Activated T-cell treated with anti-CD3 and anti-CD28 coated beads, Interleukin-2, amount 50 U/mL, for 48 hours (primary cell): Measurements from ENCODE around the gene ARHGAP42.
A peak's percentile ranks its signal among the peaks of the same experiment; 100 is the strongest.

ENCODE experiments used
- DNase-seq, 2 experiments: peaks; one replicate each; pipeline ENCODE4 v3.0.0-alpha.2; 2020

Gene ARHGAP42

DNA sequence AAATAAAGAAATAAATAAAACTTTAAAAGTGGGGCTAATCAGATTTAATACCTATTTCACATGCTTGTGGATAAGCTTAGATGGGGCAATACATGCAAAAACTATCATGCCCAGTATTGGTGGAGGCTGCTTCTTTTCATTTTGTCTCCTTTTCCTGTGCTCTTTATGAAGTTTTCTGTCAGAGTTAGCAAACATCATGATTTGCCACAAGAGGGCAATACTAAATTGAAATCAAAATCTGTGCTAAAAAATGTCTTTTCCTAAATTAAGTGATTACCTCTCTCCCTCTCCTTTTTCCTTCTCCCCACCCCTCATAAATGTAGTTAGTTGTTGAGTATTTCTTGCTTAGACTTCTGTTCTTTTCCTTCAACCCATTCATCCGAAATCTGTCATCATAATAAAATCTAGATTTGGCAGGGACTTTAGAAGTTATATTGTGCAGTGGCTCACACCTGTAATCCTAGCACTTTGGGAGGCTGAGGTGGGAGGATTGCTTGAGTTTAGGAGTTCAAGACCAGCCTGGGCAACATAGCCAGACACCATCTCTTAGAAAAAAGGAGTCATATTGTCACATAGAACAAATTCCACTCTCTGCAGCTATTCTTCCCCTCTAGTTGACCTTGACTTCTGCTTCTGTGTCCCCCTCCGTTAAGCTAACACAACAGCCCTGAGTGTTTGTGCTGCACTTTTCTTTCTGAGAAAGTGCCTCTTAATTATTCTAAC lies 4.7 kb upstream of the ARHGAP42 start:
- DNase-seq: no peak

DNA sequence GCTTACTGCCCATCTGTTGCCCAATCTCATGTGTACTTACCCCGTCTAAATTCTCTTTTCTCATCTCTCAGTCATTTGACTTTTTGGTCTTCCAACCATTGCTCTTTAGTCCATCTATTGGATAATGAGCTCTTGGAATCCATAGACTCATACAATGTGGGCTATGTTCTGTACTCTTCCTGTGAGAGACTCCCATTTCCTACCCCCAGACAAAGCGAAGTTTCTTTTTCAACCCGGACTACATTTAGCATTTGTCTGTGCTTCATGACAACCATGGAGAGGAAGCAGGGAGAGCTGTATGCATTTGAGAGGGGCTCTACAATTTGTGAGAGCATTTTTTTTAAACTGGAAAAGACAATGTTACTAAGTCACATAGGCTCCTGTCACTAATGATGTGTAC lies 4.0 kb upstream of the ARHGAP42 start:
- no peak for DNase-seq

DNA sequence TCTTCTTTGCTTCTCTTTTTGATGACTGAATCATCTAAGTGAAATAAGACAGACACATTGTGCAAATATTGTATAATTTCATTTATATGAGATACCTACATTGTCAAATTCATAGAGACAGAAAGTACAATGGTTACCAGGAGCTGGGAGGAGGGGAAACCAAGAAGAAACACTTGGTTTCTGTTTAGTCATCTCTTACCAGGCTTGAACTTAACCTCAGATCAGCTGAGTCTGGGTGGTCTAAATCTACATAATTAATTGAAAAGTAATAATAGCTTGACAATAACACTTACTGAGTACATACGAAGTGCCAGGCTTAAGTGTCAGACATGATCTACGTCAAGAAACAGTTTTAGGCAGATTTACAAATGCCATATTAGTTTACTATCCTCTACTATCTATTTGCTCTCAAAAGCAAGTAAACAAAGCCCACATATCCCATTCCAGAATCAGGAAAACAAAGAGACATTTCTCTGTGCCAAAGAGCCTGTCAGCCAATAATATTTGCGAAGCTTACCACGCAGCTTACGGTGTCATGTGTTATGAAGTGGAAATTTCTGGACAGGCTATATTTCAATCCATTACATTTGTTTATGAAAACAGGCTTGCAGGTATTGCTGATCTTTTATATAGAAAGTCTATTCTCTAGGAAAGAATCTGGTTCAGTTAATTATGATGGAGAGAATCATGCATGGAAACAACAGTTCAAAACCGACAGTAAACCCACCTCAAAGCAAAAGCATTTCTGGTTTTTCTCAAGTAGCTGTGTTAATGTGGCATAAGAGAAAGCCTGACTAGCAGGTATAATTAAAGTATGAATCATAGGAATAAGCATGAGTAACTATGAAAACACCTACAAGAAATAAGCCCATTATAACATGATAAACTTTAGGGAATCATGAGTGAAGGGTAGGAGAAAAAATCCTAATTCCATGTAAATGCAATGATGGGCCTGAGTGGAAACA lies 2.7 kb upstream of the ARHGAP42 start:
- no peak for DNase-seq

DNA sequence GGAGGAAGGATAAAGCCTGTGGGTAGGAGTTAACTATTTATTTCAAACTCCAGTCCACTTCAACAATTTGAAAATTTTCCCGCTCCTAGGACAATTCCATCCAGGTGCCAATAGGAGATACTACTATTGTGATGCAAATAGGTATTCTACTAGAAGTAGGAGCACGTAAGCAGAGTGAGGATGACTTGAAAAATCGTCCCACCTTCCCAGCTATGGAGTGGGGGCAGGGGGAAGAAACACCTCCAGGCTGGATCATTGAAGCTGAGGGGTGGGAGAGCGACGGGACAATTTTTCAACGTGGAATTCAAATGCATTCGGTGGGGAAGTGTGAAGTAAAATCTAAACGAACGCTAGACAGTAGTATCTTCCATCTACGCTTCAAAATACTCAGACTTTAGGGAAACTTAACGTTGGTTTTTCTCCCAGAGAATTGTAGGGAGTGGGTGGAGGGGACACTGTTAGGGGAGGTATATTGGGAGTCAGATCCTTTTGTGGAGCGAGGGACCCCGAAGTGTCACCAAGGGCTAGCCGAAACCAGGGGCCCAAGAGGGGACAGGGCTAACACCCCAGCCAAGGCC lies 523 bp upstream of the ARHGAP42 start:
- no peak for DNase-seq

DNA sequence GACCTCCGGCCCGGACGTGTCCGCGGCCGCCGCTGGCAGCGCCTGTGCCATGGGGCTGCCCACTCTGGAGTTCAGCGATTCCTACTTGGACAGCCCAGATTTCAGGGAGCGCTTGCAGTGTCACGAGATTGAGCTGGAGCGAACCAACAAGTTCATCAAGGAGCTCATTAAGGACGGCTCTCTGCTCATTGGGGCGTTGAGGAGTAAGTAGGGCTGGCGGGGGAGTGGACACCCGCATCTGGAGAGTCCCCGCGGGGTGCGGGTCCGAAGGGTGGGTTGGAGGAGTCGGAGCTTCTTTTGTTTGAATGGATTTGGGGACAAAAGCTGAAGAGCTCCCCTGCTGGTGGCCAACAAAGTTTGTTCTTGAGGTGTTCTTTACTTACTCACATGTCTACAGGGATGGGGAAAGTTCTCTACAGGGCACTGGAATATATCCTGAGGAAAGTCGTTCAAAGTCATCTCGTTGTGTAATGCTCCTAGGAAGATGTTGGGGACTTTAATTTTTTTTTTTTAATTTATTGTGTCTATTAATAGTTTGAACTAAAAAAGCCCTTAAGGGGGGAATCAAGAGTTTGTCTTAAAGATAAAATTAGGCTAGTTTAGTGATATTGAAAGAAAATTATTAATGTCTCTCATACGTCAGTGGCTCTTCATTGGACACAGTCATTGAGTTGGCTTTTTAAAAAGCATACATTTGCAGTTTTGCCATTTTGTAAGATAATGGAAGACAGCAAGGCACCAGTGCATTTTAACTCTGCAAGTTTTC lies 725 bp downstream of the ARHGAP42 start:
- DNase-seq: peak; percentile 33 to 35

DNA sequence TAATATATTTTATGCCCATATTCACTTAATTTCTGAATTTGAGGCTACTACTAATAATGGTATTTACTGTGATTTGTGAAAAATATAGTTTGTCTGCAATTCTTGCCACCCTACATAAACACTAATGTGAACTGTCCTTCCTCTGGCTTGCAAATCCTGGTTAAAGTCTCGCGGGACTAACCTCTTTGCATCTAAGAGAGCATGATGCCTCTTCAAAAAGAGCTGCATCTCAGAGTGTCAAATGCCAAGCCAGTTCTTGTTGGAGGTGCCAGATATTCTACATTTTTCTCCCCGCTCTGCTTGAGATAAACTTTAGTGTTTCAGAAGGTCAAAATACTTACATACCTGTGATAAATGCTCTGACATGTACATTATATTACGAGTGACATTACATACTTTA lies 2.1 kb downstream of the ARHGAP42 start:
- DNase-seq: no peak

DNA sequence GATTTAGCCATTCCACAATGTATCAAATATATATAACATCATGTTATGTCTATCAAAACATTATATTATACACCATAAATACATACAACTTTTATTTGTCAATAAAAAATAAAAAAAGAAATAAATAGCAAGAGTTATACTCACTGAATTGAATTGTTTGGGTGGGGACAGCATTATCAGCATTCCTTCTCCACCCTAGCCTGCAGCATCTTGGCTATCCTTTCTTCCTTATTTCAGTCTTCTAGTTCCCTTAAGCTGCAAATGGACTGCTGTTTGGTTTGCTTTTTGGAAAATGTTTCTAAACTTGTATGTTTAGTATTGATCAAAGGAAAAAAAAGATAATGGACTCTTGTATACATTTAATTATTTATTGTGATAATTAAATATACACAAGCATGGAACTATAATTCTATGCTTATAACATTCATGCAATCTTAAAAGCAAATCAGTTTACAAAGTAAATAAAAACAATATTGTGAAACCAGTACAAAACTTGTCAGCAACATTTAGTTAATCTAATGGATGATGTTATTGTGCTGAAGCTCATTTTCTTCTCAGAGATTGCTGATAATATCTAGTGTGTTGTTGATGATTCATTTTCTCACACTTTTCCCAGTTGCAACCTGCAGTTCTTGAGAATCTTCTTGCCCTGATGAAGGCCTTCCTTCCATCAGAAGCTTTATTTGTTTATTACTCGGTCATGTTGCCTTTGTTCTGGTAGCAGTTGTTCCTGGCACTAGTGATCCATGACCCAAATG lies 5.0 kb downstream of the ARHGAP42 start:
- DNase-seq: no peak

DNA sequence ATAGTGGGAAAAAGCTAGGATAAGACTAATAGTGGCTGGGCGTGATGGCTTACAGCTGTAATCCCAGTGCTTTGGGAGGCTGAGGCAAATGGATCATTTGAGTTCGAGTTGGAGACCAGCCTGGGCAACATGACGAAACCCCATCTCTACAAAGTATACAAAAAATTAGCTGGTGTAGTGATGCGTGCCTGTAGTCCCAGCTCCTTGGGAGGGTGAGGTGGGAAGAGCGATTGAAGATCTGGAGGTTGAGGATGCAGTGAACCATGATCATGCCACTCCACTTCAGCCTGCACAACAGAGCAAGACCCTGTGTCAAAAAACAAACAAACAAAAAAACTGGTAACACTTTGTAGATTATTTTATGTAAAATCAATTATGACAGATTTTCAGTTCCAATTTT lies 8.8 kb downstream of the ARHGAP42 start:
- no peak for DNase-seq

DNA sequence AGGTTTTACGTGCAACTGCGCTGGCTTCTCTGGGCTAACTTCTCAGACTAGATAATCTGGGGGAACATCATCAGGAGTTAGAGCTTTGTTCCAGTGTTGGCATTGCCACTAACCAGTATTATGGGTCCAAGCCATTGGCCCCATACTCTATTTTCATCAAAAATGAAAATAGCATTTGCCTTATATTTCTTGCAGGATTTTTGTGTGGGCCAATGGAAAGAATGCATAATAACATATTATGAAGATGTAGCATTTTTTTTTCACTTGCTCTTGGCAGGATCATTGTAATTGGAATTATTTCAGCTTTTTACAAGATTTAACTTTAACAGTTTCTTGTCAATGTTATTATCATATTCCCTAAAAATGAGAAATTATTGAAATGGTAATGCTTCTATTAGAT lies 16.1 kb downstream of the ARHGAP42 start:
- no peak for DNase-seq

DNA sequence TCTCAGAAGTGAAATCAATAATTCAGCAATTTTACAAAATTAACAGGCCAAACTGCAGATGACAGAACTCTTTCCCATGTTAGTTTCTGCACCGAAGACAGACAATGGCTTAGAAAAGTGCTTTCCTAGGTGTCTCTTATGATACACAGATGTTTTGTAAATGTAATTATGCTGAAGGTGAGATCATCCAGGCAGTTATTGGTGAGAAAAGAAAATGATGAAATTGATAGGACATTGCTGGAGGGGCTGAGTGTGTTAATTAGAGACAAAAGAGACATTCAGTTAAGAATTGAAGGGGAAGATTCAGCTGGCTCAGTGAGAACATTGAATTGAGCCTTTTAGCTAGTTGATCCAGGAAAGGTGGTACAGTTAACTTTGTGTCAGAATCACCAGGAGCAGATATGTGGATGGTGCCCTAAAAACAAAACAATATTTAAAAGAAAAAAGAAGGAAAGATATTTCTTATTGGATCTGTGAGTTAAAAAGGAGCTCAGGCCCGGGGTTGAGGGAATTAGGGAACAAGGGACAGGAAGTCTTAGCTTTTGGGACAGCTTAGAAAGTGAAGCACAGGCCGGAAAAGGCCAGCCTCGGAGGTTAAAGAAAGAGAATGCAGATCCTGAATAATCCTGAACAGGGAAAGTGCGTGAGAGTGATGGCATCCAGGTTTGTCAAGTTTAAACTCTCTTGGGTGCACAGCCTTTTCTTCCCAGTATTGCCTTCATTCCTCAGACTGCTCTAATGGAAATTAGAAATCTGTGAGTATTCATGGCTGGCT lies 16.9 kb downstream of the ARHGAP42 start:
- no peak for DNase-seq

DNA sequence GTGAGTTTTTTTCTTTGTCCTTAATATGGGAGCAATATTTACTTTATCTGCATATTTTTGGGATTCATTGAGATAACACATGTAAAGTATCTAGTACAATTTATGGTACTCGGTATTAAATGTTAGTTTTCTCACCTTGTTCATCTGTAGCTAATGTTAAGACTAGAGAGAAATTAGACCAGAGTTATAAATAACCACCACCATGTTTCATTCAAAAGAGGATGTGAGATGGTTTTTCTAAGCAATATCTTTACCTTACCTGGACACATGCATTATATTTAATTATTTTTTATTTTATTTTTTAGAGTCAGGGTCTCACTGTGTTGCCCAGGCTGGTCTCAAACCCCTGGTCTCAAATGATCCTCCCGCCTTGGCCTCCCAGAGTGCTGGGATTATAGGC lies 18.4 kb downstream of the ARHGAP42 start:
- DNase-seq: no peak

DNA sequence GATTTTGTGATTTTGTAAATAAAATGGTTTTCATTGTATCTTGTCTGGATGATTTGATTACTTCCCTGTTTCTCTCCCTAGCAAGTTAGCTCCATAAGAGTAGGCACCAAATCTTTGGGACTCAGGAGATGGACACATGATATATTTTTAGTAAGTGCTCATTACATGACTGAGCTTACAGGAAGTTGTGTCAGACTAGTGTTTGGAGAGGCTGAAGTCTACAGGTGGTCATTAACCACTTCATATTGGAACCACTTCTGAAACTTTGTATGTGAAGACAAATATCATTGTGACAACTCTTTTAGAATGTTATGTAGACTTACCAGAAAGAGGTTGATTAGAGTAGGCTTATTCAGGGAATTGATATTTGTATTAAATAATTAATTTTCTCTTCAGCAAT lies 19.1 kb downstream of the ARHGAP42 start:
- DNase-seq: no peak

DNA sequence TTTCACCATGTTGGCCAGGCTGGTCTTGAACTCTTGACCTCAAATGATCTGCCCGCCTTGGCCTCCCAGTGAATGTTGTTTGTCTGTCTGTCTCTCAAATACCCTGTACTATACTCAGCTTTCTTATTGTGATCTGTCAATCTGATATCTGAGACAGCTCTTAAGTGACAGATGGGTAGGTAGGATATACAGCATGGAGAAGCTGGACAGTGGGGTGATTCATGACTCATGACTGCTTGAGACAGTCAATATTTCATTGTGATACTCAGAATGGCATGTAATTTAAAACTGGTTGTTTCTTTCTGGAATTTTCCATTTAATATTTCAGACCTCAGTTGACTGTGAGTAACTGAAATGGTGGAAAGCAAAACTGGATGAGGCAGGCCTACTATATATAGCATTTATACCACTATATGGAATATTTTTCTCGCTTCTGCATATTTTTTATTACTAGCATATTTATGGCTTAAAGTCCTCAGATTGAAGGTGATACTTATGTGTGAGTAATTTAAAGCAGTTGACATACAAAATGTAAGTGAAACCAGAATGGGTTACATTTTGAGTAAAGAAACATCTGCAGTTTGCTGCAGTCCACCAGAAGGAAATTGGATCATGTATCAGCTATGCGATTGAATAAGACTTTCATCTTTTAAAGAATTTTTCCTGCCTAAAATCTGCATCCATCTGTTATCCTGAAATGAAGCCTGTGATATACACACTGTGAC lies 22.3 kb downstream of the ARHGAP42 start:
- no peak for DNase-seq

DNA sequence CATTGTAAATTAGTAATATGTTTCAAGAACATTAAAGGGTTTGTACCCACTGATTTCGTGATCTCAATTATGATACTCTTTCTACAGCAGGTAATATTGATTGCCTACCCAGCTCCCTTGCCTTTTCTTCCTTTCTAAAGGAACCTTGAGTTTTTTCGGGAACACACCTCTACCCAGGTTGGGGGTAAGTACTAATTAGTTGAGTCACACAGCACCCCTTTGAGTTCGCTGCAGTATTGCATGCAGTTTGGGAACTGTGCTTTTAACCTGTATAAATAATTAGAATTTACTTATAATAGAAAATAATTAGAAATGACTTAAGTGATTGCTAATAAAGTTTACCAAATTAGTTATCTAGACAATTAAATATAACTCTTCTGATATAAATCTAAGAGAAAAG lies 24.9 kb downstream of the ARHGAP42 start:
- no peak for DNase-seq

DNA sequence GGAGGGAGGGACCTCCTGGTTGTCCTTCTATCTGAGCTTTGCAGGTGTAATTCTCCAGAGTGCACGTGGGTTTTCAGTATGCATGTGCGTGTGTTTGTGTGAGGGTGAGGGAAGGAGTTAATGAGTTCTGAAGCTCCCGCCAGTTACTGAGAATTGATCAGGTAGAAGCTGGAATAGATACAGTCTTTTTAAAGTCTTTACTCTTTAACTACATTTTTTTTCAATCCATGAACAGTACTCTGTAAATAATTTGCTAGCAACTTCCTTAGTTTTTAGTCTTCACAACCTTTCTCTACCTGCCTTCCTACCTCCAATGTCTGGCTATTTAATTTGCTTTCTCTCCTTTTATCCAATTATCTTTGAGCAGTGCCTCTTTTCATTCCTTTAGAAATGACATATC lies 25.5 kb downstream of the ARHGAP42 start:
- no peak for DNase-seq

DNA sequence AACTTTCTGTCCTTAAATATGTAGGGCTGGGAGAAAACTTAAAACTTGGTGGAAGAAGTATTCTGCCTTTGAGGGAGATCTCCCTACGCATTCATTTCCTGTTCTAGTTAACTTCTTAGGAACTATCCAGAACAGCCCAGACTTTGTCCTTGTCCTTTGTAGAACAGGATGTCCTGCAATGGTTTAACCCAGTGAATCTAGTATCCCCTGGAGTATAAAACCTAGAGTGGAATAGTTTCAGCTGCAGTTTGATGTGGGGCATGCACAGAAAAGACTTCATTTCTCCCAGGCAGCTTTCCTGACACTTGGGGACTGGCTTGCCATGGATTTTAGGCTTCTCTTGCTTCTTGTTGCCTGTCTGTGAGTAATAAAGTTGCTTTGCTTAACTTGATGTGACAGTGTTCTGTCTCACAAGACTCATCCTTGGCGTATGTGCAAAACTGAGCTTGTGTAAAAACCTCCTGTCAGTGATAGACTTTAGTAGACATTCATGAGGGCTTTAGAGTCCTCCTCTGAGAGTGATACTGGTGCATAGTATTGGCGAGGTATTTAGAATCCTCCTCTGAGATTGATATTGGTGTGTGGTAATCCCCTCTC lies 28.2 kb downstream of the ARHGAP42 start:
- DNase-seq: no peak

DNA sequence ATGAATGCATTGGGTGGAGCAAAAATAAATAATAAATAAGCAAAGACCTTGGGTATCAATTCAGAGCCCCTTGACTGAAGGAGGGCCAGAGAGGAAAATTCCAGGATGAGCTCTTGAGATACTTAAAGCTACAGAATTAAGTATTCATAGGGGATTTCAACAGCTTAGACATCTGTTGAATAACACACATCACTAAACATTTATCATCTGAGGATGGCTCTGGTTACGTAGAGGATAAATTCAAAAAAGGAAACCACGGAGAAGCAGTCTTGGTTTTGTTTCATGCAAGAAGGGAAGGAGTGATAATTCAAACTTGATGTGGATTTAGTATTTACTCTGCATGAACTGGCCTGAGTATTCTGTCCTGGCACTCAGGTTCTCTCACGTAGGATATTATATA lies 29.8 kb downstream of the ARHGAP42 start:
- no peak for DNase-seq

DNA sequence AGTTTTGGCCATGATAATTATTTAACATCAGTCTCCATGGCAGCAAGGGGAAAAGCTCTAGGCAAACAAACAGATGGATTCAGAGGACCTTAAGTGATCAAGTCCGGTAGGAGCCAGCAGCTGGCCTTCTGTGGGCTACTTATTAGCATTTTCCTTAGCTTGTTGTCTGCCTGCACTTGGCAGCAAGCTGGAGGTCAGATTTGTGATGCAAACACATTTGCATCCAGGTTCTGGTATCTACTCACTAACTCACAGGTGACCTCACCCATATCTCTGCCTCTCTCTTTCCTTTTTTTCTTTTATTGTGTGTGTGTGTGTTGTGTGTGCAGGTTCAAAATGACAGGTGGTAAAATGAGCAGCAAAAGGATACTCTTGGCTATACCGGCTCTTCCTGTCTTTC lies 32.3 kb downstream of the ARHGAP42 start:
- no peak for DNase-seq

DNA sequence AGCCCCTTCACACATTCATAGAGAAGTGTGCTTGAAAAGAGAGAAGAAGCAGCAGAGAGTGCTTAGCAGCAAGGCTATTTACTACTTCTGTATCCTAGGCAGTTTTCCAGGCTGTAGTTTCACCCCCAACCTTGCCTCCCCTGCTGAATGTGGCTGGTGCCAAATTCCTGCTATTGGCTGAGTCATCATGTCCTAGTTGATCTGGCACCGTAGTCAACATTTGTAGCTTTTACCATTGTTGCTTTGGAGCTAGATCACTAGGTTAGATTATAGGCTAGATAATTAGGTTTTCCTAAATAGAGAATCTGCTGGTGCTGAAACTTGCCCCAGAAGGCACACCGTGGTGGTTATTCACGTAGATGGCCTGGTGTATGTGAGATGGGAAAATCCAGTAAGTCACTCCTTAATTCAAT lies 32.7 kb downstream of the ARHGAP42 start:
- no peak for DNase-seq

DNA sequence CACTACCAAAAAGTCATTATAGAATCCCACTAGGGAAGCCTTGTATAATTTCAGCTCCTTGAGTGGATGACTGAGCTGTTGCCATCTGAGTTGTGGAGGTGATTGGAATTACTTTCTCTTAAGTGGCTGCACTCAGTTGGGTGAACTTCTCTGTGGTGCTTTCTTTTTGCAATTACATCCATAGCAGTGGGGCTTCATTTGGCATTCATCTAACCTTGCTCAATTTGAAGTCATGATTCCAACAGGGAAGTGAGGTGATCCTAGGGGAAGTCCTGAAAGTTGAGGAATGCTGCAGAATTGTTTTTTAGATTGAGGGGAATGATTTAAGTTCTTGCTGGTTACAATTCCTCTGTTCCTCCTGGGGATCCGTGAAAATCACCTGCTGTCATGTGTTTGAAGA lies 39.6 kb downstream of the ARHGAP42 start:
- DNase-seq: no peak
